ENCODE results near the gene PLET1.

DNA sequence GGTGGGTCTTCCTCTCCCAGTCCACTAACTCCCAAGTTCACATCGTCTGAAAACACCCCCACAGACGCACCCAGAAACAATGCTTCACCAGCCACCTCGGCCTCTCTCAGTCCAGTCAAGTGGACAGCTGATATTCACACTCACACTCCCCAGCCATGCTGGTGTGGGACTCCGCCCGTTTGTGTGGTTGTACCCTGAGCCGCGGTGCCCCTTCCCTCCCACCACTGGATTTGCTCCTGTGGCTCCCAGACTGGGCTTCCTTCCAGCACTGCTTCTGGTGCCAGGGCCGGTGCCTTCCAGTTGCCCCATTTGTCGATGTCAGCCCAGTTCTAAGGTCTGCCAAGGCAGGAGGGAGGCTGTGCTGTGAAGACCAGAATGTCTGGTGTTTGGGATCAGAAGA, 37.9 kb upstream of the PLET1 start:
- TF ChIP-seq, protein P1, sequence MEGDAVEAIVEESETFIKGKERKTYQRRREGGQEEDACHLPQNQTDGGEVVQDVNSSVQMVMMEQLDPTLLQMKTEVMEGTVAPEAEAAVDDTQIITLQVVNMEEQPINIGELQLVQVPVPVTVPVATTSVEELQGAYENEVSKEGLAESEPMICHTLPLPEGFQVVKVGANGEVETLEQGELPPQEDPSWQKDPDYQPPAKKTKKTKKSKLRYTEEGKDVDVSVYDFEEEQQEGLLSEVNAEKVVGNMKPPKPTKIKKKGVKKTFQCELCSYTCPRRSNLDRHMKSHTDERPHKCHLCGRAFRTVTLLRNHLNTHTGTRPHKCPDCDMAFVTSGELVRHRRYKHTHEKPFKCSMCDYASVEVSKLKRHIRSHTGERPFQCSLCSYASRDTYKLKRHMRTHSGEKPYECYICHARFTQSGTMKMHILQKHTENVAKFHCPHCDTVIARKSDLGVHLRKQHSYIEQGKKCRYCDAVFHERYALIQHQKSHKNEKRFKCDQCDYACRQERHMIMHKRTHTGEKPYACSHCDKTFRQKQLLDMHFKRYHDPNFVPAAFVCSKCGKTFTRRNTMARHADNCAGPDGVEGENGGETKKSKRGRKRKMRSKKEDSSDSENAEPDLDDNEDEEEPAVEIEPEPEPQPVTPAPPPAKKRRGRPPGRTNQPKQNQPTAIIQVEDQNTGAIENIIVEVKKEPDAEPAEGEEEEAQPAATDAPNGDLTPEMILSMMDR (IDR thresholded peaks at IDR 0.05; ENCODE audit: poor library complexity), result no peak
- TF ChIP-seq EZH2 (IDR thresholded peaks at IDR 0.05; ENCODE audit: borderline replicate concordance), result no peak
- TF ChIP-seq EZH2phosphoT487 (IDR thresholded peaks at IDR 0.05; ENCODE audit: low read depth, severe bottlenecking, unreplicated experiment), result no peak

Measured in hepatocyte (in vitro differentiated cells).